GM18499 (cell line): ENCODE data around the gene FAM174C.

Experiments
- ATAC-seq: cut with Tn5 transposase; IDR thresholded peaks from one replicate; pipeline ENCODE4 v1.9.1; 2021; ENCODE audit warnings: moderate number of reproducible peaks; ENCODE audit not compliant: insufficient read depth, unreplicated experiment

Gene FAM174C

GRCh38 chr19:1283917-1284292 lies 8.6 kb downstream of the FAM174C start:
- no peak for ATAC-seq

- ATAC-seq, result no peak
Observed at GRCh38 chr19:1284293-1284978, 9.1 kb downstream of the FAM174C start.

- no peak for ATAC-seq
Observed at GRCh38 chr19:1284979-1285736, 9.8 kb downstream of the FAM174C start.

- no peak for ATAC-seq
Observed at GRCh38 chr19:1285737-1286360, 10.5 kb downstream of the FAM174C start, which contains the start of gene EFNA2. TSS of gene EFNA2 (plus strand) at chr19:1285873. CDS start at chr19:1286169, 296 bp downstream.

- ATAC-seq, result no peak
Observed at GRCh38 chr19:1286487-1287353, 11.4 kb downstream of the FAM174C start.

GRCh38 chr19:1287354-1288225 lies 12.3 kb downstream of the FAM174C start:
- no peak for ATAC-seq

- ATAC-seq, result no peak
Observed at GRCh38 chr19:1288226-1288612, 12.9 kb downstream of the FAM174C start.

GRCh38 chr19:1288833-1289685 lies 13.7 kb downstream of the FAM174C start:
- ATAC-seq, result no peak

GRCh38 chr19:1289686-1290025 lies 14.3 kb downstream of the FAM174C start:
- ATAC-seq, result no peak

- no peak for ATAC-seq
Observed at GRCh38 chr19:1290196-1290702, 14.9 kb downstream of the FAM174C start.

GRCh38 chr19:1290703-1291651 lies 15.6 kb downstream of the FAM174C start:
- ATAC-seq, result no peak

GRCh38 chr19:1291761-1292418 lies 16.6 kb downstream of the FAM174C start:
- no peak for ATAC-seq

GRCh38 chr19:1292419-1293151 lies 17.3 kb downstream of the FAM174C start:
- no peak for ATAC-seq

- ATAC-seq, result no peak
Observed at GRCh38 chr19:1293782-1294604, 18.7 kb downstream of the FAM174C start.

- no peak for ATAC-seq
Observed at GRCh38 chr19:1294688-1295087, 19.4 kb downstream of the FAM174C start.
